ENCODE data around the gene DBP.

- TF ChIP-seq EZH2phosphoT487 (IDR thresholded peaks at IDR 0.05; ENCODE audit: insufficient read depth, low read depth) = no peak
- no peak for TF ChIP-seq EZH2 (IDR thresholded peaks at IDR 0.05; ENCODE audit: insufficient read depth, poor library complexity, severe bottlenecking)
Observed at GRCh38 chr19:48663667-48664066, 26.5 kb upstream of the DBP start.

Measured in GM23248 (cell line).